ENCODE measurements around the gene FRMD6.
A peak's percentile ranks its signal among the peaks of the same experiment; 100 is the strongest.
"Not testable (repeated sequence)": the region's sequence is repeated elsewhere in the genome, so short reads cannot be mapped to it uniquely, and the experiment has no call there.

Gene FRMD6

DNA sequence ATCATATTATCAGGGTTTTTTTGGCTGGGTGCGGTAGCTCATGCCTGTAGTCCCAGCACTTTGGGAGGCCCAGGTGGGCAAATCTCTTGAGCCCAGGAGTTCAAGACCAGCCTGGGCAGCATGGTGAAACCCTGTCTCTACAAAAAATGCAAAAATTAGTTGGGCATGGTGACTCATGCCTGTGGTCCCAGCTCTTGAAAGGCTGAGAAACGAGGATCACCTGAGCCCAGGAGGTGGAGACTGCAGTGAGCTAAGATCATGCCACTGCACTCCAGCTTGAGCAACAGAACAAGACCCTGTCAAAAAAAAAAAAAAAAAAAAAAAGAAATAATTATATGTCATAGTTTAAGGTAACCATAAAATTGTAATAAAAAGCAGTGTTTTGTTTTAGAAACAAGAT is 18.4 kb upstream of the FRMD6 start:
- DNase-seq = not testable (repeated sequence)

DNA sequence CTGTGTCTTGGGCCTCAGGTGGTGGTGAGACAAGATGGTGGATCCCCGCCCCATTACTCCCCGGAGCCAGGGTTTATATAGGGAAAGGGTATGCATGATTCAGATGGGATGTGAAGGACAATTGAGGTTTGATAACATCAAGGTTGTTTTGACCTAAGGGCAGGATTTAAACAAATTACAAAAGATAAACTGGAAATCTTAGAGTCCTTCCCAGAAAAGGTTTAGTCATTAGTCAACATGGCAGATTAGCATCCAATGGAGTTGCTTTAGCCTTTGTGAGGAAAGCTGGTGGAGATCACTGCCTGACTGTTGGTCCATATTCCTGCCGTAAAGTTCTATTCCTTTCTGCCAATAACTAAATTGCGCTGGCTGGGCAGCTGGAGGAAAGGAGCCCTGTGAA is 15.6 kb upstream of the FRMD6 start:
- no peak for DNase-seq

DNA sequence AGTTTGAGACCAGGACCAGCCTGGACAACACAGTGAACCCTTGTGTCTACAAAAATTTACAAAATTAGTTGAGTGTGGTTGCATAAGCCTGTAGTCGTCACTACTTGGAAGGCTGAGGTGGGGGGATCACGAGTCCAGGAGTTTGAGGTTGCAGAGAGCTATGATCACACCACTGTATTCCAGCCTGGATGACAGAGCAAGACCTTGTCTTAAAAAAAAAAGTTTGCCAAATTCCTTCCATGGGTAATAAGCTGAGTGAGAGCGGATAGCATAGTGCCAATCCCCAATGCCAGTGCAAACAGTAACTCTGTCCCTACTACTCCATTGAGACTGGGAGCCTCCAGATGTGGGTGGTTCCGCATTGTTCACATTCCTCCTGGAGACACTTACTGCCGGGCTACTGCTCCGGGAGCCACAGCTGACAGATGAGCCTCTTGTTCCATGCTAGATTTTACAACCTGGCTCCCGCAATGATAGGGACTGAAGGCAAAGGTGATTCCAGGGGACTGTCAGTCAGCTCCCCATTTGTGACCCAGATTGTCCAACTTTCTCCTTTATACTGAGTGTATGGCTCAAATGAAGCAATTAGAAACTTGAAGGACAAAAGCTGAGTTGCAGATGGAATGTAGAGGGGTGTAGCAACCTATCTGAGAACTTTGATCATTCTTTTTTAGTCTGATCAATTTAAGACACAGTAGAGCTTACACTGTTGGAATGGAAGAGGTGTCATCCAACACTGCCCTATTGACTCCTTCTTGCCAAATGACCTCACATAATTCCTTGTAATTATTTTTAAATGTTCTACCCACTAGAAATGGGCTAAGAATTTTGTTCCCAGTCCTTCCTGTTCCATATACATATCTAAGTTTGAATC is 13.4 kb upstream of the FRMD6 start:
- DNase-seq = no peak

DNA sequence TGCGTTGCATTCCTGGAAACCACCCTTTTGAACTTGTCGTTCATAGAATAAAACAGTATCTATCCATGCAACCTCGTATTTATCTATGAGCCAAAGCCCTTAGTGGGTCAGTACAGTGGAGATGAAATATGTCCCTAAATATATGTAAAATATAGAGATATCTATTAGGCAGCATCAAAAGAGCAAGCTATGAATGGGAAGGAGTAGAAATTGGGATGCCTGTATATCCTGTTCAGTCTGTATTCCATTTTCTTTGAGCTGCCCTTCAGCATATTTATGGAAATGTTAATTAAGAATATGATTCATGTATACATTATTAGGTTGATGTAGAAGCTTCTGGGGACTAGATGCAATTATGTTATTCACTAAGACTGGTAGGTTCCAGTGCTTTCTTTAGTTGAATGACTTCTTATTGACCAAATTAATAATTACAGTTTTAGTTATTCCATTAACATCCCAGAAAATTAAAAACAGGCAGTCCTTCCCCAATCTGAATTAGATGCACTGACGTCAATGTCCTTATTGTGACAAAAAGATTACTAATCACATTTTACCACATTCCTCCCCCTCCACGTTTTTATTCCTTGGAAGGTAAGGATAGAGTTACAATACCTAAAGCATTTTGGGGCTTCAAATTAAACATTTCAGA is 11.9 kb upstream of the FRMD6 start:
- no peak for DNase-seq

DNA sequence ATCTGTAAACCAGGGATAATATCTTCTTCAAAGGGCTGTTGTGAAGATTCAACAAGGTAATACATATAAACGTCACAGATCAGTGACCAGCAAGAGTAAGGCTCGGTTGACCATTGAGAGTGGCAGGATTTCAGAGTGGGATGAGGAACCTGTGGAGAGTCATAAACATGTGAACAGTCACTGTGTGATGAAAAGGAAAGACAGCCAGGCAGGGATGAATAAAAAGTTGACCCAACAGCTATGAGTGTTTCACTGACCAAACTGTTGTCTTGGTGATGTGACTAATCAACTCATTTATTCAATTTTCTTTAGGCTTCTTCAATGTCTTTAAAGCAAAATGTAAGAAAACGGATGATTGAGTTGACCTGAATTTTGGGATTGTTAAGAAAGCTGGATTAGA is 8.6 kb upstream of the FRMD6 start:
- DNase-seq = no peak

DNA sequence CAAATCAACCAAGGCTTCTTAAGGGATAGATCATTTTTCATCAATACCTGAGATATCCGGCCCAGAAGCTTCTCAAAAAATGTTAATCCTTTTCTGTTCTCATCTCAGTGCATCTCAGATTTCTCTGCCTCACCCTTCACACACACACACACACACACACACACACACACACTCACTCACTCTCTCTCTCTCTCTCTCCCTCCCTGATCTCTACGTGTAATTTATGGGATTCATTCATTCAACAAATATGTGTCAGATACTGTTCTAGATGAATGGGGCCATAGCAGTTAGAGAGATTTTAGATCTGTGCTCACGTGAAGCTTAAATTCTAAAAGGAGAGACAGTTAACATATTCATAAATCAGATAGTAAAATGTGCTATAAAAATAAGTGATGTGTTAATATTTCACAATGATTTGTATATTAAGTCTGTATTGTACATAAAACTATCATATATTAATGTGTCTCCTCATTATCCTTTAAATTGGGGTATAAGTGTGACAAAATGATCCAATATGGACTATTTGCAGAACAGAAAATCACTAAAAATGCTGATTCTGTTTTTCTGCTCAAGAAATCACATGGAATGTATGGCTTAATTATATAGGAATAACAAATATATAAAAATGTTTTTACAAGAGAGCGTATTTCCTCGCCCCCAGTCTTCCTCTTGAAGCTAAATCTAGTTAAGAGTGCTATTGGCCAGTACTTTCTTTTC is 7.3 kb upstream of the FRMD6 start:
- no peak for DNase-seq

DNA sequence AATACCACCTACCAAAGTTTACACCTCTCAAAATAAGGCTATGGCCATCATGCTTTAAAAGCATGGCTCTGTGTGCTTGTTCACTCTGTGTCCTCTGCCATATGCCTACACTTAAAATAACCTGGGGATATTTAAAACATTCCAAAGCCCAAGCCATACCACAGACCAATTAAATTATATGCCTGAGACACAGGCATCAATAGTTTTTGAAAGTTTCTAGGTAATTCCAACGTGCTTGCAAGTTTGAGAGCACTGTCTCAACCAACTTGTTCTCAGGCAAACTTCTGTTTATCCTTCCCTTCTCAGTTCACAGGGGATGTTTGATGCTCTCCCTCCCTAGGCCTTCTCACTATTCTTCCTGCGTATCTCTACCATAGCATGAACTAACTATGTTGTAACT is 3.4 kb upstream of the FRMD6 start:
- DNase-seq = no peak

DNA sequence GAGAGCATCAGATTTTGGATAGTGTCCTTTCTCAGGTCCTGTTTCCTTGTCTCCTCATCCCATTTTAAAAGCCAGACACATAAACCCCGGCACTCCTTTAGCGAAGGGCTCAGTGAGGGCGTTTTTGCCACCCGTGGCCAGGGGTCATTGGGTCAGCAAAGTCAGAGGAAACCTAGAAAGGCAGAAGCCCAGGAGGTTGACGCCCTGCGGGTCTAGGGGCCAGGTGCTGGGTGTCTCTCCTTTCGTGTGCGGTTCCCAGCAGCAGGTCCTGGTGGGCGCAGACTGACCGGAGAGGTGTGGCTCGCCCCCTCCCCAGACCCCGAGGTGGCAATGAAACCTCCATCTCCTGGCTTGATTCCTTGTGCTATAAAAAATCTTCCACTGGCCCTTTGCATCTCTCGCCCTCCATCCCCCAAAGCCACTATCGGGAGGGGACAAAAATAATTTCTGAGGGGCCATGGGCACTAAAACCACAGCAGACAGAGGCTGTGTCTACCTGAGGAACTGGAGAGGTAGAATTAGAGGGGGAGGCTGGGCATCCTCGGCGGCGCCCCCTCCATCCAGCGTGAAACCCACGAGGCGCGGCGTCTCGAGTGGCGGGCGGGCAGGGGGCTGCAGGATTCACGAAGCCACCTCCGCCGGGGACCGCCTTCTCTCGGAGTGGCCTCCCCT is 858 bp upstream of the FRMD6 start:
- DNase-seq = no peak

DNA sequence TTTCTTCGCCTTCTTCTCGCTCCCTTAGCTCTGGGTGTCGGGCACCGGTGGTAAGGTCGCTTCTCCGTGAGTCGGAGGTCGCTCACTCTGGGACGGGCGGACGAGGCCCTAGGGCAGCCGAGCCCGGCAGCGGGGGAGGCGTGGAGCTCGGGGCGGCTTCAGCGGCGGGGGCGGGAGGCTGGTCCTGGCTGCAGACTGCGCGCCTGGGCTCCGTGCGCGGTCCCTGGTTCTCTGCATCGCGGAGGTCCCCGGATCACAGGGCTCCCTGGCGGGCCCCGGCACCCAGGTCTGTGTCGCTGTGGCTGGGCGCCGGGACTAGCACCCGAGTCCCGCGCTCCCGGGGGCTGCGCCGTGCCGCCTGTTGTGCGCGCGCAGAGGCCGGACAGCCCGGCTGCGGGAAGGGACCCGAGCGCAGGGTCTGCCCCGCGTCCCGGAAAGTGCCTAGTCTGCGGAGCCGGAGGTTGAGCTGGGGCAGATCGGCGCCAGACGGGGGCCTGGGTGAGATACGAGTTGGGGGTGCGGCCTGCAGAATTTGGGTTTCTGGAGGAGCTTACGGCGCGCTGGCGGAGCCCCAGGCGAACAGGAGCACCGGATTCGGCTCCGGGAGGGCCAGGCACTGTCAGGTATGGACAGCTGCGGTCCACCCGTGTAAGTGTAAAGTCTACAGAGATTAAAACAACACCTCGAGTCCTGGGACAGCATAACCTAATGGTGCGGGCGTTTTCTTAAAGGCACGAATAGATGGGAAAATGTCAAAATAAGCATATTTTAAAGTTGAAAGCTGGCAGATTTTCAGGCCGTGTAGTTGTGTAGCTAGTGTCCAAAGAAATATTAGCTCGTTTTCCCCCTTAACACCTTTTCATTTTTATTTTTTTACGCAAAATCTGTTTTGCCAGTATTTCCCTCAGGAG is 713 bp downstream of the FRMD6 start:
- no peak for DNase-seq

DNA sequence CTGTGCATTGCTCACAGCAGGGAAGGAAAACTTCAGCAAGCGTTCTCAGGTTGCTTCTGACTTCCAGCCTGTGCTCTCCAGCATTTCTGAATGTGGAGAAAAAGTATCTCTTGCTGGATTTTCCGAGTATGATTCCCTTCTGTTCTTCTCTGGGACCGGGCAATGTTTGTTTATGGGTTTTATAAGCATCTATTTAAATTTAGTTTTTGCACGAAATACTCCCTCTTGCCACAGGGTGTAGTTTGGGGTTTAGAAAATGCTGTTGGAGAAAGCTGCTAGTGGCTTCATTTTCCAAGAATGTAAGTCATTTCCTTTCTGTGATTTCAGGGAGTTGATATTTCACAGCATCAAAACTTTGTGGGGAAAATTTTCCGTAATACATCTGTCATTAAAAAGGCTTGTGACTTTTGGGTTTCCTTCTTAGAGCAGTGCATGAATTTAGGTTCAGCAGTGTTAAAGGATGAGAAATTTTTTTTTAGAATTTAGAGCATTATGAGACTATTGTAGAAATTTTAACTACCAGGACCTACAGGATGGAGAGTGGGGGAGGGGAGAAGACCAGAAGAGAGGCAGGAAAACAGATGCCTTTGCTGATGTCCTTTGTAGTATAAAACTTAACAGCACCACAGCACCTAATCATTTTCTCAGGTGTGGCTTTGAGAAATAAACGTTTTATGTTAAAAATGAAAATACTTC is 1.5 kb downstream of the FRMD6 start:
- no peak for DNase-seq

DNA sequence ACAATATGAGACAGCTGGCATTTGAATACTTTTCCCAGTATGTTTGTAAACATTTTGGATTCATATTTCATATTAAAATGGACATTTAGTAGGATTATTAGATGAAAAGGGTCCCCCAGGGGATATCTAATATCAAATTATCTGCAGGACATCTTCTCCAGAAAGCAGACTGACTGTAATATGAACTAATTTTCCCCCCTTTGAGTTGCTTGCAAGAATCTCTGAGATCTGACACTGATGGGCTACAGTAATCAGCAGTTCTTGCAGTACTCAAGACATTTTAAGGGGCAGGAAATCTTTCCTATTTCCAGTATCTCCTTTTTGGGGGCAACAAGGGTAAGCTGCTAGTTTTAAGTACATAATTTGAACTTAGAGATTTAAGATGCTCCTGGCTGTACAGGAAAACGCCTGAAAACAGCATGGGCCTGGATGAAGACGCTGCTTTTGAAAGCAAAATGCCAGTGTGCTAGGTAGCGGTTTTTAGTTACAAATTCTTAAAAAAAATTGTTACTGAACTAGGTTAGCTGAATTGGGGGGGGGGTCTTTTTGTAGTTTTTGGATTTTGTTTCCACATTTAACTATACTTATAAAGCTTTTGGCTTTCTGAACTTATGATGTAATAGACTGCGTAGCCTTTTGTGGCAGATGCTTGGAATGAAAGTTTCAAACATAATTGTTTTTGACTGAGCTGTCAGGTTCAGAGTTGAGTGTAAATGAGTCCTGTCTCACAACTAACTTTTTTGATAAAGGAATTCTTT is 2.2 kb downstream of the FRMD6 start:
- peak; percentile 92 for DNase-seq

DNA sequence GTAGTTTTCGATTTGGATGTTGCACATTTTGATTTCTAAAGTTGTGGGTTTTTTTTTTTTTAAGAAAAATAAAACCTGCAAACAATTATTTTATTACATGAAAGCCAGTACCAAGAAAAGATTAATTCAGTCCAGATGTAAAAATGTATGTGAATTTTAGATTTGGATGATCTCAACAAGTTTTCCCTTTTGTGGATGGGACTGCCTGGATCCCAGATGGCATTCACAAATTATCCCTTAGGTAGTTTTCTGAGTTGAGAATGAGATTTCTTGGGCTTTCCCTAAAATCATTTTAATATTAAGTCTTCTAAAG is 2.8 kb downstream of the FRMD6 start:
- DNase-seq = no peak

DNA sequence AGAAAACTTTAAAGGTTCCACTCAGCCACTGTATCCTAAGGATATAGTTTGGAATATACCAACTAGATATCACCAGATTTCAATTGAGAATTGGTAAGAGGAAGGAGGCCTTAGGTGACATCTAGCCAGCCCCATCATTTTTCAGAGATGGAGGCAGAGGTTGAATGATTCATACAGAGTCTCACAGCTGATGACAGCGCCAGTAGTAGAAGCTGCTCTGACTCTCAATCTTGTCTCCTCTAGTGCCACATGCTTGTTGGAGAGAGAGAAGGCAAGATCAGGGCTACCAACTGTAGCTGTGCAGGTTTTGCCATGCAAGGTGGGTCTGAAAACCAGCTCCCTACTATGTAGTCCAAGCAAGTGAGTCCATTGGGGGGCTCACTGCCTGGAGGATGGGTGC is 6.1 kb downstream of the FRMD6 start:
- DNase-seq = no peak

DNA sequence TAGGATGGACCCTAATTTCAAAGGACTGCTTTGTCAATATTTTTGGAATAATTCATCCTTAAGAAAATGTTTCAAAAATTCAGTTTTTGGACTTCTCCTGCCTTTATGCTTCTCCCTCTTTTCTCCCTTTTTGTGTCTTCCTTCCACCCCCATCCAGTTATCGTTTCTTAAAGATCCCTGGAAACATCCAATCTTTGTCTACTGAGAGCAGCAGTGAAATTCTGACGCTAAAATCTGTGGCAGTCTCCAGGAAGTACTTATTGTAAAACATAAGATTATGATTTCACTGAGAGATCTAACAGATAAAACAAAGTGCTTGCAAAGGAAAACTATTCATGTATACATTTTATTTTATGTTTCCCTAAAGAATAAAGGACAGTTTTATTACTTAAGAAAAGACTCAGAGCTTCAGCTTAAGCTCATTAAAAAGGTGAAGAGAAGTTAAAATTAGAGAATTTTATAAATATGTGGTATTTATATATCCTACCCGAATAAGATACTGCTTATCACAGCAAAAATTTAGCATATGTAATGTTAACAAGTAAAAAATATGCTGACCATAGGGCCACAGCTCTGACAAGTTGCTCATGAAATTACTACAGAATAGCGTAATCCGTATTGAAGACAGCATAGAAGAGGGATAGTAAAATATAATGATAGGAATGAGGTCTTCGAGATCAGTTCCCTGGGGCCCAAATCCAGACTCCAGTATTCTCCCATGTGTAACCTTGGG is 6.9 kb downstream of the FRMD6 start:
- no peak for DNase-seq

DNA sequence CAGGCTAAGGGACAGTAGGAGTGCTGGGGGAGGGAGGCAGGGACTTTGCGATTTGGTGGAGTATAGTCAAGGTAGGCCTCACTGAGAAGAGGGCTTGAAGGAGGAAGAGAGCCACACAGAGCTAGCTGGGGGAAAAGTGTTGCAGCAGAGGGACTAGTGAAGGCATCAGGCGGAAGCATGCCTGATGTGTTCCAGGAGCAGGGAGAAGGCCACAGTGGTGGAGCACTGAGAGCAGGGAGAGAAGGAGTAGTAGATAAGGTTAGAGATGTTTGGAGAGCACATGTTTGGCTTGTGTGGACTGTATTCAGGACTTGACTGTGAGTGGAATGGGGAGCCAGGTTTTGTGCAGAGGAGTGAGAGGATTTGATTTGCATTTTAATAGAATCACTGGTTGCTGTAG is 9.0 kb downstream of the FRMD6 start:
- no peak for DNase-seq

DNA sequence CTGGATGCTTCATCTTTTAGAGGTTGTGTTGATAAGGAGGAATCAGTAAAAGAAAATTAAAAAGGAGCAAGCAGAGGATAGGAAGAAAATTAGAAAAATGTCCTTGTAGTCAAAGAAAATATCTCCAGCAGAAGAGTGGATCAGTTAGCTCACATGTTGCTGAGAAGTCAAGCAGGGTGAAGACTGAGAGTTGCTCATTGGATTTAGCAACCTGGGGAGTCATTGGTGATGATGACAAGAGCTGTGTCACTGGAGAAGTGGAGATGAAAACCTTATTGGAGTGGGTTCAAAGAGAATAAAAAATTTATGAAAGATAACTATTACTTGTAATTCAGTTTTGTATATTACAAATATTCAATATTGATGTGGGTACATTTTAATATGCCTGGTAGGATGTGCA is 9.8 kb downstream of the FRMD6 start:
- no peak for DNase-seq

DNA sequence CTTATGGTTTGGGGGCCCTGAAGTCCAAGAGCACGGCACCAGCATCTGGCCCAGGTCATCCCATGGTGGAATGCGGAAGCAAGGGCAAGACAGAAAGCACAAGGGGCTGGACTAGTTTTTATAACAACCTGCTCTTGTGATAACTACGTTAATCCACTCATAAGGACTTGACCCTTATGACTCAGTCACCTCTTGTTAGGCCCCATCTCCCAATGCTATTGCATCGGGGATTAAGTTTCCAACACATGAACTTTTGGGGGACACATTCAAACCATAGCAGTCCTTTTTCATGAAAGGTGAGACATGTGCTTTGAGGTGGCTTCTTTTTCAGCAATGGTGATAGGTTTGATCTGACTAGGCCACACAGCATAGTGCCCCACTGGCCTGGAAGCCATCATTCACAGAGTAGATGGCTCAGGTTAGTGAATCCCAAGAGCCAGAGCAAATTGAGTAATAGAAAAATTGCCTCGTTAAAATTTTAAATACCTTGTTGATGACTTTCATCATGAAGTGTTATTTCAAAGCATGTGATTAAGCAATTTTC is 12.1 kb downstream of the FRMD6 start:
- no peak for DNase-seq

DNA sequence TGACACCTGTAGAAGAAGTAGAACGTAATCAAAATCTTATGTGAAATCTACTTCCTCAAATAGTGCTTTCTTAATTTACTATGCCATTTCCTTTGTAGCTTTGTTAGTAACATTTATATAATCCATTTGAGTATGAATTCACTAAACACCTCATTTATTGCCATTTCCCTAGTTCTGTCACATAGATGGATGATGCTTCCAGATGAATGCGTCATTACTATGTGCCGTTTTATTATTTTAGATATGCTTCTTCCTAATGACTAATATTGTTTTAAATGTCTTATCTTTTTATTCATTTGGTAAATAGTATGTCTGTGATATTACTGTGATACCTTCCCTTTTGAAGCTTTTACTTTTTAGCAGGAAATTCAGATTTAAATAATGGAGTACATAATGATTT is 14.4 kb downstream of the FRMD6 start:
- DNase-seq = no peak

DNA sequence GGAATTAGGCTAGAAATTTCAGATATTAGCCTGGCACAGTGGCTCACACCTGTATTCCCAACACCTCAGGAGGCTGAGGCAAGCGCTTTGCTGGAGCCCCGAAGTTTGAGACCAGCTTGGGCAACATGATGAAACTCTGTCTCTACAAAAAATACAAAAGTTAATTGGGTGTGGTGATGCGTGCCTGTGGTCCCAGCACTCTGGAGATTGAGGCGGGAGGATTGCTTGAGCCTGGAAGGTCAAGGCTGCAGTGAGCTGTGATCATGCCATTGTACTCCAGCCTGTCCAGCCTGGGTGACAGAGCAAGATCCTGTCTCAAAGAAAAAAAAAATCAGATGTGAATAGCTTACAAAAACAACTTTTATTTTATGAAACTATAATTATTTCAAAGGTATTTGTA is 15.1 kb downstream of the FRMD6 start:
- no peak for DNase-seq

DNA sequence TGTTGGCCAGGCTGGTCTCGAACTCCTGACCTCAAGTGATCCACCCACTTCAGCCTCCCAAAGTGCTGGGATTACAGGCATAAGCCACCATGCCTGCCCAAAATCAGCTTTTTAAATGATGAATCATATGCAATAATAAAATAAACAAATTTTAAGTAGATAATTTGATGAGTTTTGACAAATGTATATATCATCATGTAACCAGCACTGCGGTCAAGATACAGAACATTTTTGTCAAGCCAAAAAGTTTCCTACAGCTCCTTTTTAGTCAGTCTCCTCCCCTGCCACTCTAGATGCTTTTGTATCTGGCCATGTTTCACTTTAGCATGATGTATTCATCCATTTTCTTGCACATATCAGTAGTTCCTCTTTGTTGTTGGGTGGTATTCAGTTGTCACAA is 17.2 kb downstream of the FRMD6 start:
- no peak for DNase-seq
